Measurements from ENCODE around the gene PDE3A. TPM values are rescaled to one million over a fixed set of nuclear protein-coding genes. Genes with fewer than 3 reads are reported as not detected.

PDE3A gene
- total RNA-seq, 1 donor from 2014 or later: 82.6 TPM

GRCh38 chr12:20457582-20457981 is 89.2 kb downstream of the PDE3A start:
- no peak for DNase-seq (ENCODE audit: low spot score)

- DNase-seq (ENCODE audit: low spot score): no peak
These were observed 89.7 kb downstream of the PDE3A start for GRCh38 chr12:20458011-20458410.

- DNase-seq (ENCODE audit: low spot score): no peak
These were observed 91.6 kb downstream of the PDE3A start for GRCh38 chr12:20459920-20460319.

GRCh38 chr12:20460956-20461355 is 92.6 kb downstream of the PDE3A start:
- no peak for DNase-seq (ENCODE audit: low spot score)

GRCh38 chr12:20463913-20464524 is 95.7 kb downstream of the PDE3A start:
- peak; percentile 17 for DNase-seq (ENCODE audit: low spot score)

GRCh38 chr12:20469300-20469699 is 101.0 kb downstream of the PDE3A start:
- DNase-seq (ENCODE audit: low spot score): no peak

GRCh38 chr12:20469756-20470155 is 101.4 kb downstream of the PDE3A start:
- DNase-seq (ENCODE audit: low spot score): no peak

- DNase-seq (ENCODE audit: low spot score): peak; percentile 33
These were observed 103.9 kb downstream of the PDE3A start for GRCh38 chr12:20472102-20472782.

- DNase-seq (ENCODE audit: low spot score): no peak
These were observed 104.8 kb downstream of the PDE3A start for GRCh38 chr12:20473133-20473532.

GRCh38 chr12:20474016-20474415 is 105.7 kb downstream of the PDE3A start:
- no peak for DNase-seq (ENCODE audit: low spot score)

GRCh38 chr12:20474443-20474842 is 106.1 kb downstream of the PDE3A start:
- DNase-seq (ENCODE audit: low spot score): no peak

- DNase-seq (ENCODE audit: low spot score): peak; percentile 32
These were observed 107.2 kb downstream of the PDE3A start for GRCh38 chr12:20475542-20475941.

- no peak for DNase-seq (ENCODE audit: low spot score)
These were observed 108.2 kb downstream of the PDE3A start for GRCh38 chr12:20476551-20476950.

- no peak for DNase-seq (ENCODE audit: low spot score)
These were observed 108.9 kb downstream of the PDE3A start for GRCh38 chr12:20477255-20477654.

- peak; percentile 17 for DNase-seq (ENCODE audit: low spot score)
These were observed 109.3 kb downstream of the PDE3A start for GRCh38 chr12:20477672-20478071.

- DNase-seq (ENCODE audit: low spot score): no peak
These were observed 114.2 kb downstream of the PDE3A start for GRCh38 chr12:20482491-20483054.

GRCh38 chr12:20483776-20484175 is 115.4 kb downstream of the PDE3A start:
- DNase-seq (ENCODE audit: low spot score): peak; percentile 28

GRCh38 chr12:20486233-20486632 is 117.9 kb downstream of the PDE3A start:
- no peak for DNase-seq (ENCODE audit: low spot score)

- no peak for DNase-seq (ENCODE audit: low spot score)
These were observed 119.2 kb downstream of the PDE3A start for GRCh38 chr12:20487519-20487918.

GRCh38 chr12:20489645-20490044 is 121.3 kb downstream of the PDE3A start:
- peak; percentile 26 for DNase-seq (ENCODE audit: low spot score)

- DNase-seq (ENCODE audit: low spot score): no peak
These were observed 121.9 kb downstream of the PDE3A start for GRCh38 chr12:20490213-20490612.

GRCh38 chr12:20491290-20491689 is 123.0 kb downstream of the PDE3A start:
- DNase-seq (ENCODE audit: low spot score): no peak

- no peak for DNase-seq (ENCODE audit: low spot score)
These were observed 124.0 kb downstream of the PDE3A start for GRCh38 chr12:20492251-20492760.

All from umbilical cord (tissue), 2 donors.